HG03159 (cell line): ENCODE results near the gene SETD3.

Experiments used
- ATAC-seq: cut with Tn5 transposase; IDR thresholded peaks from one replicate; pipeline ENCODE4 v1.9.1; 2021; ENCODE audit warnings: mild to moderate bottlenecking, moderate library complexity; ENCODE audit not compliant: unreplicated experiment

SETD3 gene

GRCh38 chr14:99516871-99517642, 36.4 kb upstream of the SETD3 start:
- ATAC-seq, result no peak

GRCh38 chr14:99516156-99516870, 35.7 kb upstream of the SETD3 start:
- ATAC-seq, result no peak

GRCh38 chr14:99515301-99516155, 34.9 kb upstream of the SETD3 start:
- ATAC-seq, result no peak

GRCh38 chr14:99514552-99515300, 34.1 kb upstream of the SETD3 start:
- no peak for ATAC-seq

GRCh38 chr14:99513946-99514551, 33.4 kb upstream of the SETD3 start:
- ATAC-seq, result no peak

GRCh38 chr14:99513183-99513694, 32.6 kb upstream of the SETD3 start:
- ATAC-seq, result no peak

- no peak for ATAC-seq
These were observed 32.0 kb upstream of the SETD3 start for GRCh38 chr14:99512571-99513182.

- ATAC-seq, result no peak
These were observed 31.4 kb upstream of the SETD3 start for GRCh38 chr14:99512110-99512449.

- ATAC-seq, result no peak
These were observed 30.9 kb upstream of the SETD3 start for GRCh38 chr14:99511421-99512109.

GRCh38 chr14:99510556-99511139, 30.0 kb upstream of the SETD3 start:
- ATAC-seq, result no peak

GRCh38 chr14:99509871-99510555, 29.4 kb upstream of the SETD3 start:
- no peak for ATAC-seq

GRCh38 chr14:99508896-99509629, 28.4 kb upstream of the SETD3 start:
- ATAC-seq, result no peak

GRCh38 chr14:99507860-99508640, 27.4 kb upstream of the SETD3 start:
- no peak for ATAC-seq

GRCh38 chr14:99506276-99506675, 25.6 kb upstream of the SETD3 start:
- ATAC-seq, result no peak

GRCh38 chr14:99505089-99505488, 24.4 kb upstream of the SETD3 start:
- no peak for ATAC-seq

GRCh38 chr14:99503848-99504453, 23.3 kb upstream of the SETD3 start:
- no peak for ATAC-seq
